Panc1 (cell line): Measurements from ENCODE around the gene RMDN3. TPM values are rescaled to one million over a fixed set of nuclear protein-coding genes. Genes with fewer than 3 reads are reported as not detected.

Source experiments
- ATAC-seq: fragments of 200-7000 bp; cut with Tn5 transposase; 2 replicates; pipeline ENCODE4 v1.9.1; 2020; ENCODE audit warnings: mild to moderate bottlenecking, moderate library complexity
- BruUV-seq: library from RNA; stranded (reverse); fragments of 400-500 nt; replicated peaks from 2 replicates; lab custom pipeline; 2021; lab: Mats Ljungman, UMichigan
- CTCF ChIA-PET: fragments of 300-600 bp; sonication (Branson Sonifier 250); formaldehyde crosslinking; loops from one replicate; lab custom pipeline; 2022; ENCODE audit warnings: antibody characterized with exemption; lab: Charles Lee
- POLR2A ChIA-PET: fragments of 300-600 bp; sonication (Branson Sonifier 250); formaldehyde crosslinking; loops from one replicate; lab custom pipeline; 2022; ENCODE audit warnings: antibody characterized with exemption; lab: Charles Lee
- DNase-seq: peaks from one replicate; pipeline ENCODE4 v3.0.0-alpha.2; 2010; ENCODE audit warnings: low read depth, low spot score
- H3K27ac ChIP-seq: 2 replicates; pipeline ENCODE4 v1.5.1; 2011; ENCODE audit warnings: mild to moderate bottlenecking, low read length, inconsistent platforms
- H3K27me3 ChIP-seq: fragments of 200-500 bp; sonication (Bioruptor generic); 2 replicates; pipeline ENCODE4 v1.6.0; 2014; ENCODE audit warnings: low read length, inconsistent platforms; ENCODE audit not compliant: control insufficient read depth, insufficient read depth
- H3K36me3 ChIP-seq: fragments of 200-500 bp; sonication (Bioruptor generic); 2 replicates; pipeline ENCODE4 v1.5.1; 2014; ENCODE audit warnings: inconsistent platforms, mild to moderate bottlenecking, low read length, moderate library complexity; ENCODE audit not compliant: control insufficient read depth, insufficient read depth
- H3K4me1 ChIP-seq: 2 replicates; pipeline ENCODE4 v1.5.1; 2011; ENCODE audit warnings: inconsistent platforms, mild to moderate bottlenecking, low read length, moderate library complexity; ENCODE audit not compliant: control insufficient read depth, insufficient read depth
- H3K4me3 ChIP-seq, 2 experiments: 2 replicates each; pipeline ENCODE4 v1.5.1; 2011 to 2012; ENCODE audit warnings: low read depth in 2 of 2, low read length in 2 of 2, mild to moderate bottlenecking in 2 of 2, inconsistent platforms in 1 of 2, moderate library complexity in 1 of 2
- H3K9me3 ChIP-seq: fragments of 200-500 bp; sonication (Bioruptor generic); 2 replicates; pipeline ENCODE4 v1.5.1; 2014; ENCODE audit warnings: low read depth, mild to moderate bottlenecking, inconsistent platforms, low read length, moderate library complexity; ENCODE audit not compliant: control insufficient read depth, insufficient read depth
- POLR2AphosphoS5 ChIP-seq: IDR thresholded peaks from 2 replicates; pipeline ENCODE4 v1.6.1; 2012; ENCODE audit warnings: mild to moderate bottlenecking, low read depth, low read length, moderate library complexity
- SIN3A ChIP-seq: IDR thresholded peaks from 2 replicates; pipeline ENCODE4 v1.6.1; 2012; ENCODE audit warnings: low read depth, mild to moderate bottlenecking, low read length, moderate library complexity, borderline replicate concordance; ENCODE audit not compliant: insufficient read depth
- TCF7L2 ChIP-seq: IDR thresholded peaks from 2 replicates; pipeline ENCODE4 v1.6.1; 2011; ENCODE audit warnings: mild to moderate bottlenecking, low read depth, low read length, inconsistent platforms
- in situ Hi-C: cut with HindIII; loops from 2 replicates; pipeline ENCODE4 v1.10.0; 2016; ENCODE audit warnings: low sequenced_read_pairs, low pct_unique_long_range_greater_than_20kb
- intact Hi-C: fragments of 100-400 bp; cut with micrococcal nuclease; formaldehyde crosslinking; loops from one replicate; pipeline ENCODE4 v1.10.0; 2022; ENCODE audit not compliant: unreplicated experiment
- total RNA-seq: library from RNA; stranded (reverse); gene quantifications from one replicate; pipeline ENCODE4 v1.2.1, GENCODE V29; 2021; ENCODE audit not compliant: unreplicated experiment
- TF ChIP-seq, protein P1 (sequence below), 2 experiments: IDR thresholded peaks; 2 replicates each; pipeline ENCODE4 v1.6.1; 2011 to 2012; ENCODE audit warnings: low read depth in 2 of 2, control low read depth in 1 of 2, low read length in 1 of 2, mild to moderate bottlenecking in 1 of 2, moderate library complexity in 1 of 2; ENCODE audit not compliant: insufficient read depth in 1 of 2
- TF ChIP-seq, protein P2 (sequence below): fragments of 450-650 bp; IDR thresholded peaks from 2 replicates; pipeline ENCODE4 v1.5.1; 2017; ENCODE audit warnings: mild to moderate bottlenecking

The RMDN3 gene
- total RNA-seq, 1 experiment from 2014 or later = 33.2 TPM

DNA sequence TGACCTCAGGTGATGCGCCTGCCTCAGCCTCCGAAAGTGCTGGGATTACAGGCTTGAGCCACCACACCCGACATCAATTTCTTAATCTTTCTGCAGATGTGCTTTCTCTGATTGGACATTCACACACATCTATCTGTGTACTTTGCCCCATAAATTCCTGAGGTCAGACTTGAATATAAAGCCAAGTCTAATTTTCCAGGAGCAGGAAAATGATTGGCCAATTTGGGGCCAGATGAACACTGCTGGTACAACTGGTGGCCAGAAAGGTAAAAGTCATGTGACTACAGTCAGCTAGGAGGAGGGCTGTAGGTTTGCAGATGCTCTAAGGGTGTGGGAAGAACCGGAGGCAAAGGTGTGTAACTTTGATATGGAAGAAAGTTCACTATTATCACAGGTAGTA, 63.3 kb downstream of the RMDN3 start:
- no peaks in the 10 kb centered on the region; the same call in 1 of the 2 replicates for H3K4me1 ChIP-seq
- ChIA-PET CTCF (no interaction called here), POLR2A (interaction anchor here (0.6 kb wide), 1 partner anchor 41 kb away, joined by 10 read pairs; no protein-coding TSS in a partner anchor)
- intact Hi-C loops = no loop called here
- ATAC-seq (no peak), DNase-seq (no peak)
- in situ Hi-C loops = no loop called here
- H3K27ac ChIP-seq = no peak overlapping the region
- TF ChIP-seq, protein P1, sequence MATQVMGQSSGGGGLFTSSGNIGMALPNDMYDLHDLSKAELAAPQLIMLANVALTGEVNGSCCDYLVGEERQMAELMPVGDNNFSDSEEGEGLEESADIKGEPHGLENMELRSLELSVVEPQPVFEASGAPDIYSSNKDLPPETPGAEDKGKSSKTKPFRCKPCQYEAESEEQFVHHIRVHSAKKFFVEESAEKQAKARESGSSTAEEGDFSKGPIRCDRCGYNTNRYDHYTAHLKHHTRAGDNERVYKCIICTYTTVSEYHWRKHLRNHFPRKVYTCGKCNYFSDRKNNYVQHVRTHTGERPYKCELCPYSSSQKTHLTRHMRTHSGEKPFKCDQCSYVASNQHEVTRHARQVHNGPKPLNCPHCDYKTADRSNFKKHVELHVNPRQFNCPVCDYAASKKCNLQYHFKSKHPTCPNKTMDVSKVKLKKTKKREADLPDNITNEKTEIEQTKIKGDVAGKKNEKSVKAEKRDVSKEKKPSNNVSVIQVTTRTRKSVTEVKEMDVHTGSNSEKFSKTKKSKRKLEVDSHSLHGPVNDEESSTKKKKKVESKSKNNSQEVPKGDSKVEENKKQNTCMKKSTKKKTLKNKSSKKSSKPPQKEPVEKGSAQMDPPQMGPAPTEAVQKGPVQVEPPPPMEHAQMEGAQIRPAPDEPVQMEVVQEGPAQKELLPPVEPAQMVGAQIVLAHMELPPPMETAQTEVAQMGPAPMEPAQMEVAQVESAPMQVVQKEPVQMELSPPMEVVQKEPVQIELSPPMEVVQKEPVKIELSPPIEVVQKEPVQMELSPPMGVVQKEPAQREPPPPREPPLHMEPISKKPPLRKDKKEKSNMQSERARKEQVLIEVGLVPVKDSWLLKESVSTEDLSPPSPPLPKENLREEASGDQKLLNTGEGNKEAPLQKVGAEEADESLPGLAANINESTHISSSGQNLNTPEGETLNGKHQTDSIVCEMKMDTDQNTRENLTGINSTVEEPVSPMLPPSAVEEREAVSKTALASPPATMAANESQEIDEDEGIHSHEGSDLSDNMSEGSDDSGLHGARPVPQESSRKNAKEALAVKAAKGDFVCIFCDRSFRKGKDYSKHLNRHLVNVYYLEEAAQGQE (IDR thresholded peaks at IDR 0.05; ENCODE audit: insufficient read depth in 1 of 2, low read depth in 2 of 2, low read length in 1 of 2) = no peak
- TF ChIP-seq TCF7L2 = no peak
- no peak for TF ChIP-seq SIN3A
- TF ChIP-seq, protein P2, sequence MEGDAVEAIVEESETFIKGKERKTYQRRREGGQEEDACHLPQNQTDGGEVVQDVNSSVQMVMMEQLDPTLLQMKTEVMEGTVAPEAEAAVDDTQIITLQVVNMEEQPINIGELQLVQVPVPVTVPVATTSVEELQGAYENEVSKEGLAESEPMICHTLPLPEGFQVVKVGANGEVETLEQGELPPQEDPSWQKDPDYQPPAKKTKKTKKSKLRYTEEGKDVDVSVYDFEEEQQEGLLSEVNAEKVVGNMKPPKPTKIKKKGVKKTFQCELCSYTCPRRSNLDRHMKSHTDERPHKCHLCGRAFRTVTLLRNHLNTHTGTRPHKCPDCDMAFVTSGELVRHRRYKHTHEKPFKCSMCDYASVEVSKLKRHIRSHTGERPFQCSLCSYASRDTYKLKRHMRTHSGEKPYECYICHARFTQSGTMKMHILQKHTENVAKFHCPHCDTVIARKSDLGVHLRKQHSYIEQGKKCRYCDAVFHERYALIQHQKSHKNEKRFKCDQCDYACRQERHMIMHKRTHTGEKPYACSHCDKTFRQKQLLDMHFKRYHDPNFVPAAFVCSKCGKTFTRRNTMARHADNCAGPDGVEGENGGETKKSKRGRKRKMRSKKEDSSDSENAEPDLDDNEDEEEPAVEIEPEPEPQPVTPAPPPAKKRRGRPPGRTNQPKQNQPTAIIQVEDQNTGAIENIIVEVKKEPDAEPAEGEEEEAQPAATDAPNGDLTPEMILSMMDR = no peak
- no peak for TF ChIP-seq POLR2AphosphoS5
- no peaks in the 10 kb centered on the region for H3K27me3 ChIP-seq
- no peaks in the 10 kb centered on the region for H3K9me3 ChIP-seq
- no peaks in the 10 kb centered on the region for H3K36me3 ChIP-seq
- no peak overlapping the region for H3K4me3 ChIP-seq
- BruUV-seq = no TSS peak

DNA sequence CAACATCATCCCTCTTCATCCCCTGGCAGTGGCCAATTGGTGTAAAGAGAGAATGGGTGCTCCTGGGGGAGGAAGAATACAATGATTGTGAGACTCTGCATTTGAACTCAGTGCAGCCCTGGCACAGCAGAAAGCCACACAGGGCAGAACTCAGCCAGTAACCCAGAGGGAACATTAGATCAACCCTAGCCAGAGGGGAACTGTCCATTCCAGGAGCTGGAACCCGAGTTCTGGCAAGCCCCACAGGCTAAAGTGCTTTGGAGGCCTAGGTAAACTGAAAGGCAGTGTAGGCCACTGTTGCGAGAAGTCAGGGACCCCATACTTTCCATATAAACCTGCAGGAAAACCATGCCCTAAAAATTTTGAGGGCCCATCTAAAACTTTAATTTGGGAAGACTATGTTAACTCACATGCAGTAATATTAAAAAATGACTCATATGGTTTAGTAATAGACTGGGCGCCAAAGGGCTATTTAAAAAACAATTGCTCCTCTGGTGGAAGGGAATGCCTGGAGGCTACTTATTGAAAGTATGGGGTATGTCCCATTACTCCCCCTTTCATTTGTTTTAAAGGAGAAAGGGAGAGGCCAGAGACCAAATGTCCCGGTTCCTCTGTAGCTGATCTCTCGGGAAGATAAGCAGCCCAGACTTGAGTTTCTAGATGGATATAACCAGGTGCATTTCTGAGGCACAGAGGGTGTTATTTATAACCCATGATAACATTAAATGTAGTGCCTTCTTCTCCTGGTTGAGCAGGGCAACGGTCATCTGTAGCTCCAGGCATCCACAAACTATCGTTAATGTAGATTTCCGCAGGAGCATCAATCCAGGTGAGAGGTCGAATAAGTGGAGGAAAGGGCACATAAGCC, 65.9 kb downstream of the RMDN3 start:
- Histone ChIP-seq H3K4me3 (no peak overlapping the region), H3K9me3 (no peaks in the 10 kb centered on the region), H3K27me3 (no peaks in the 10 kb centered on the region), H3K4me1 (no peaks in the 10 kb centered on the region; the same call in 1 of the 2 replicates), H3K36me3 (no peaks in the 10 kb centered on the region), H3K27ac (no peak overlapping the region)
- no TSS peak for BruUV-seq
- ChIA-PET POLR2A (no interaction called here), CTCF (no interaction called here)
- DNase-seq (no peak), ATAC-seq (no peak)
- intact Hi-C loops = no loop called here
- TF ChIP-seq SIN3A (no peak), POLR2AphosphoS5 (0 out of 2 replicates have a peak, but pooled peaks have one; percentile 18)
- in situ Hi-C loops = no loop called here

Other genes starting within 250 kb of the RMDN3 start
- gene CCDC32, start 190.2 kb downstream of the RMDN3 start, total RNA-seq = 29.8 TPM
- gene RPUSD2, start 186.0 kb downstream of the RMDN3 start, total RNA-seq = 17.5 TPM
- gene KNL1, start 161.0 kb downstream of the RMDN3 start, total RNA-seq = 28.9 TPM
- 30.3 TPM for gene RAD51, start 60.1 kb downstream of the RMDN3 start, total RNA-seq
- 37.2 TPM for gene GCHFR, start 8.8 kb upstream of the RMDN3 start, total RNA-seq
- gene C15orf62, start 14.7 kb upstream of the RMDN3 start, total RNA-seq = 0.33 TPM
- gene ZFYVE19, start 51.8 kb upstream of the RMDN3 start, total RNA-seq = 39.5 TPM
- gene DNAJC17, start 52.2 kb upstream of the RMDN3 start, total RNA-seq = 39.3 TPM
- 0.64 TPM for gene PPP1R14D, start 73.5 kb upstream of the RMDN3 start, total RNA-seq
- 32.7 TPM for gene SPINT1, start 88.8 kb upstream of the RMDN3 start, total RNA-seq
- gene RHOV, start 119.0 kb upstream of the RMDN3 start, total RNA-seq = 4.2 TPM
- gene VPS18, start 139.2 kb upstream of the RMDN3 start, total RNA-seq = 46.7 TPM
- 0.31 TPM for gene DLL4, start 174.1 kb upstream of the RMDN3 start, total RNA-seq
- gene CHAC1, start 198.2 kb upstream of the RMDN3 start, total RNA-seq = 15.5 TPM